ENCODE data around the gene SGO1.

DNA sequence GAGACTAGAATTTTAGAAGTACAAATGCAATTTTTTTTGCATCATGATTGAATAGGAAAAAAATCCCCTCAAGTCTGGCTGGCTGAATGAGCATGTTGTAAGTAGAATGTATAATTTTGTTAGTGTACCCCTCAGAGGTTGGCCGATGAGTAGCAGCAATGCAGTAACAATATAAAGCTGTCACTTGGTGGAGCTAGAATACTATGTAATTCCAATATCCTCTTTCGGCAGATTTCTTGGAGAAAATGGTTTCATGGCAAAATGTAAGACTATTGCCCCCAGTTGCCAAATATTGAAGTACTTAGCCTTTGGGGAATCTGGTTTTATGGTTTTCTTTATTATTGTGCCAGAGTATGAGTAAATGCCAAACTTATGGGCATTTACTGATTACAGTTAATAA, 39.8 kb upstream of the SGO1 start:
- TF ChIP-seq, protein P1, sequence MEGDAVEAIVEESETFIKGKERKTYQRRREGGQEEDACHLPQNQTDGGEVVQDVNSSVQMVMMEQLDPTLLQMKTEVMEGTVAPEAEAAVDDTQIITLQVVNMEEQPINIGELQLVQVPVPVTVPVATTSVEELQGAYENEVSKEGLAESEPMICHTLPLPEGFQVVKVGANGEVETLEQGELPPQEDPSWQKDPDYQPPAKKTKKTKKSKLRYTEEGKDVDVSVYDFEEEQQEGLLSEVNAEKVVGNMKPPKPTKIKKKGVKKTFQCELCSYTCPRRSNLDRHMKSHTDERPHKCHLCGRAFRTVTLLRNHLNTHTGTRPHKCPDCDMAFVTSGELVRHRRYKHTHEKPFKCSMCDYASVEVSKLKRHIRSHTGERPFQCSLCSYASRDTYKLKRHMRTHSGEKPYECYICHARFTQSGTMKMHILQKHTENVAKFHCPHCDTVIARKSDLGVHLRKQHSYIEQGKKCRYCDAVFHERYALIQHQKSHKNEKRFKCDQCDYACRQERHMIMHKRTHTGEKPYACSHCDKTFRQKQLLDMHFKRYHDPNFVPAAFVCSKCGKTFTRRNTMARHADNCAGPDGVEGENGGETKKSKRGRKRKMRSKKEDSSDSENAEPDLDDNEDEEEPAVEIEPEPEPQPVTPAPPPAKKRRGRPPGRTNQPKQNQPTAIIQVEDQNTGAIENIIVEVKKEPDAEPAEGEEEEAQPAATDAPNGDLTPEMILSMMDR (IDR thresholded peaks at IDR 0.05; ENCODE audit: insufficient read depth, low read length): peak; percentile 13
- no peak for TF ChIP-seq POLR2AphosphoS5 (IDR thresholded peaks at IDR 0.05; ENCODE audit: low read depth)

Measured in HL-60 (cell line).